GM23338 (cell line): ENCODE results near the gene MALRD1. TPM values are rescaled to one million over a fixed set of nuclear protein-coding genes. Genes with fewer than 3 reads are reported as not detected.

Experiments used
- ATAC-seq: fragments of 200-7000 bp; cut with Tn5 transposase; 3 replicates; pipeline ENCODE4 v1.9.1; 2020
- DNase-seq: peaks from one replicate; pipeline ENCODE4 v3.0.0-alpha.2; 2015; ENCODE audit warnings: low spot score
- H2AFZ ChIP-seq: fragments of 200-600 bp; sonication (generic); 2 replicates; pipeline ENCODE4 v1.8.0; 2016; ENCODE audit warnings: antibody characterized with exemption, mild to moderate bottlenecking, moderate library complexity
- H3F3A ChIP-seq: fragments of 200-600 bp; sonication (generic); replicated peaks from 2 replicates; pipeline ENCODE4 v1.8.0; 2017; ENCODE audit warnings: antibody characterized with exemption, mixed run types, low read depth
- H3K27ac ChIP-seq: fragments of 200-600 bp; sonication (generic); 2 replicates; pipeline ENCODE4 v1.6.1; 2016; ENCODE audit warnings: low read depth
- H3K27me3 ChIP-seq: fragments of 200-600 bp; sonication (generic); 2 replicates; pipeline ENCODE4 v1.8.0; 2016; ENCODE audit warnings: mild to moderate bottlenecking, mixed run types, moderate library complexity; ENCODE audit not compliant: insufficient read depth
- H3K36me3 ChIP-seq: fragments of 200-600 bp; sonication (generic); 2 replicates; pipeline ENCODE4 v1.8.0; 2016; ENCODE audit warnings: mild to moderate bottlenecking; ENCODE audit not compliant: insufficient read depth
- H3K4me1 ChIP-seq: fragments of 200-600 bp; sonication (generic); 2 replicates; pipeline ENCODE4 v1.8.0; 2016; ENCODE audit warnings: mild to moderate bottlenecking, moderate library complexity; ENCODE audit not compliant: insufficient read depth
- H3K4me2 ChIP-seq: fragments of 200-600 bp; sonication (generic); 2 replicates; pipeline ENCODE4 v1.7.1; 2017; ENCODE audit warnings: mixed run types
- H3K4me3 ChIP-seq: fragments of 200-600 bp; sonication (generic); 2 replicates; pipeline ENCODE4 v1.6.1; 2016; ENCODE audit warnings: mixed run types
- H3K79me2 ChIP-seq: fragments of 200-600 bp; sonication (generic); replicated peaks from 2 replicates; pipeline ENCODE4 v1.8.0; 2017; ENCODE audit warnings: mild to moderate bottlenecking; ENCODE audit not compliant: insufficient read depth
- H3K9me2 ChIP-seq: fragments of 200-600 bp; sonication (generic); 2 replicates; pipeline ENCODE4 v1.8.0; 2017; ENCODE audit not compliant: insufficient read depth
- H4K20me1 ChIP-seq: fragments of 200-600 bp; sonication (generic); replicated peaks from 2 replicates; pipeline ENCODE4 v1.8.0; 2017; ENCODE audit warnings: mild to moderate bottlenecking; ENCODE audit not compliant: insufficient read depth
- H3K27ac Mint-ChIP-seq: 2 replicates; pipeline ENCODE4 v1.8.0; 2020; ENCODE audit warnings: inconsistent platforms, mild to moderate bottlenecking, moderate library complexity, mixed read lengths
- H3K27me3 Mint-ChIP-seq: 3 replicates; pipeline ENCODE4 v1.8.0; 2022; ENCODE audit warnings: low read depth, mild to moderate bottlenecking, moderate library complexity, mixed read lengths, inconsistent platforms; ENCODE audit not compliant: insufficient read depth, poor library complexity
- H3K36me3 Mint-ChIP-seq: 3 replicates; pipeline ENCODE4 v1.8.0; 2021; ENCODE audit warnings: low read depth, mild to moderate bottlenecking, inconsistent platforms, moderate library complexity, mixed read lengths
- H3K4me1 Mint-ChIP-seq: 3 replicates; pipeline ENCODE4 v1.8.0; 2020; ENCODE audit warnings: mild to moderate bottlenecking, inconsistent platforms, mixed read lengths
- H3K4me3 Mint-ChIP-seq: 3 replicates; pipeline ENCODE4 v1.8.0; 2021; ENCODE audit warnings: moderate library complexity, mild to moderate bottlenecking, inconsistent platforms, mixed read lengths
- H3K9me3 Mint-ChIP-seq: 3 replicates; pipeline ENCODE4 v1.8.0; 2020; ENCODE audit warnings: moderate library complexity, mild to moderate bottlenecking, inconsistent platforms, mixed read lengths
- CREB1 ChIP-seq: fragments of 250-450 bp; sonication (Bioruptor Pico); IDR thresholded peaks from 2 replicates; pipeline ENCODE4 v1.5.0; 2020; ENCODE audit warnings: low read depth, mild to moderate bottlenecking, moderate library complexity
- CTCF ChIP-seq, 2 experiments: fragments of 200-600 bp in 1 of 2; sonication (generic) in 1 of 2; conservative IDR thresholded peaks; 2 replicates each; pipeline versions ENCODE4 v1.5.1 to v1.6.1; 2016 to 2017; ENCODE audit warnings: antibody characterized with exemption in 2 of 2, low read depth in 2 of 2, mild to moderate bottlenecking in 2 of 2, moderate library complexity in 1 of 2
- EZH2 ChIP-seq: fragments of 200-600 bp; sonication (generic); IDR thresholded peaks from one replicate; pipeline ENCODE4 v1.8.0; 2017; ENCODE audit warnings: antibody characterized with exemption, mild to moderate bottlenecking, low read depth; ENCODE audit not compliant: unreplicated experiment
- EZH2phosphoT487 ChIP-seq: fragments of 200-600 bp; sonication (generic); IDR thresholded peaks from one replicate; pipeline ENCODE4 v1.8.1; 2018; ENCODE audit warnings: antibody characterized with exemption; ENCODE audit not compliant: unreplicated experiment
- JUNB ChIP-seq: IDR thresholded peaks from one replicate; pipeline ENCODE4 v1.6.1; 2016; ENCODE audit warnings: antibody characterized with exemption; ENCODE audit not compliant: unreplicated experiment
- NANOG ChIP-seq: IDR thresholded peaks from 2 replicates; pipeline ENCODE4 v1.6.1; 2016; ENCODE audit warnings: antibody characterized with exemption, borderline replicate concordance
- REST ChIP-seq: IDR thresholded peaks from one replicate; pipeline ENCODE4 v1.6.1; 2018; ENCODE audit warnings: antibody characterized with exemption; ENCODE audit not compliant: unreplicated experiment
- STAT1 ChIP-seq: IDR thresholded peaks from one replicate; pipeline ENCODE4 v1.6.1; 2016; ENCODE audit warnings: antibody characterized with exemption; ENCODE audit not compliant: unreplicated experiment
- ZNF114 ChIP-seq: fragments of 250-450 bp; sonication (Bioruptor Pico); IDR thresholded peaks from 2 replicates; pipeline ENCODE4 v1.5.0; 2020; ENCODE audit warnings: mild to moderate bottlenecking, moderate library complexity
- ZNF331 ChIP-seq: fragments of 250-450 bp; sonication (Bioruptor Pico); IDR thresholded peaks from 2 replicates; pipeline ENCODE4 v1.5.0; 2020; ENCODE audit warnings: low read depth, mild to moderate bottlenecking, moderate library complexity
- ZNF462 ChIP-seq: fragments of 250-450 bp; sonication (Bioruptor Pico); IDR thresholded peaks from 2 replicates; pipeline ENCODE4 v1.5.0; 2020; ENCODE audit warnings: mild to moderate bottlenecking, moderate library complexity
- polyA plus RNA-seq: library from polyadenylated mRNA; unstranded; fragments of >200 nt; fragmentation: Nextera tagmentation; extraction: Ambion mirVana; gene quantifications from 2 replicates; pipeline ENCODE4 v1.2.1, GENCODE V29; 2016
- total RNA-seq: library from RNA; depleted of rRNA; stranded (reverse); fragments of >200 nt; shearing (Covaris generic); gene quantifications from 2 replicates; pipeline ENCODE4 v1.2.3, GENCODE V29; 2014

Gene MALRD1
- total and polyA plus RNA-seq, 2 experiments from 2014 or later, result 0.42 to 1.9 TPM

- H3K4me1 Mint-ChIP-seq, result peaks cover 32% of the 10 kb centered on the region
- H3K27ac Mint-ChIP-seq, result peak overlapping the region; percentile 54
- no peak overlapping the region for H3K4me3 Mint-ChIP-seq
- no peaks in the 10 kb centered on the region for H3K27me3 ChIP-seq
- H3K79me2 ChIP-seq, result no peaks in the 10 kb centered on the region
- peak; percentile 70 for TF ChIP-seq NANOG
- no peak for TF ChIP-seq STAT1
- no peak overlapping the region for H3K4me3 ChIP-seq
- peaks cover 53% of the 10 kb centered on the region for H3K4me1 ChIP-seq
- no peaks in the 10 kb centered on the region for H3K36me3 Mint-ChIP-seq
- no peaks in the 10 kb centered on the region for H3F3A ChIP-seq
- H3K9me2 ChIP-seq, result no peaks in the 10 kb centered on the region
- H3K27me3 Mint-ChIP-seq, result no peaks in the 10 kb centered on the region
- H4K20me1 ChIP-seq, result no peaks in the 10 kb centered on the region
- H3K4me2 ChIP-seq, result peak overlapping the region; percentile 56
- H3K27ac ChIP-seq, result peak overlapping the region; percentile 79
- H2AFZ ChIP-seq, result no peak overlapping the region
- H3K9me3 Mint-ChIP-seq, result no peaks in the 10 kb centered on the region
- DNase-seq (peak; percentile 20), ATAC-seq (peak; percentile 45; the same call in 1 of the 3 replicates)
- H3K36me3 ChIP-seq, result no peaks in the 10 kb centered on the region
Measured at GRCh38 chr10:19416164-19416563, 367.6 kb downstream of the MALRD1 start.

GRCh38 chr10:19417740-19418139 is 369.1 kb downstream of the MALRD1 start:
- Histone ChIP-seq H4K20me1 (no peaks in the 10 kb centered on the region), H3K4me2 (no peak overlapping the region), H3F3A (no peaks in the 10 kb centered on the region), H3K4me1 (peaks cover 69% of the 10 kb centered on the region), H3K27ac (no peak overlapping the region), H2AFZ (no peak overlapping the region), H3K4me3 (no peak overlapping the region), H3K27me3 (no peaks in the 10 kb centered on the region), H3K79me2 (no peaks in the 10 kb centered on the region), H3K9me2 (no peaks in the 10 kb centered on the region), H3K36me3 (no peaks in the 10 kb centered on the region)
- Mint-ChIP-seq H3K27me3 (no peaks in the 10 kb centered on the region), H3K9me3 (no peaks in the 10 kb centered on the region), H3K4me3 (no peak overlapping the region), H3K27ac (no peak overlapping the region), H3K4me1 (peaks cover 45% of the 10 kb centered on the region), H3K36me3 (no peaks in the 10 kb centered on the region)
- DNase-seq, result no peak
- no peak for ATAC-seq
- TF ChIP-seq EZH2phosphoT487 (no peak), REST (no peak), EZH2 (no peak), ZNF462 (CRISPR knock-in tag) (no peak), JUNB (no peak), CTCF (conservative IDR thresholded peaks at IDR 0.05; ENCODE audit: low read depth in 2 of 2) (no peak), ZNF114 (CRISPR knock-in tag) (no peak), CREB1 (CRISPR knock-in tag) (no peak), ZNF331 (CRISPR knock-in tag) (no peak)
